Calu3 (cell line): ENCODE measurements around the gene CKS1B. TPM values are rescaled to one million over a fixed set of nuclear protein-coding genes. Genes with fewer than 3 reads are reported as not detected.

Source experiments
- BruUV-seq: library from RNA; stranded (reverse); fragments of 400-500 nt; replicated peaks from 2 replicates; lab custom pipeline; 2021; lab: Mats Ljungman, UMichigan
- CTCF ChIA-PET: fragments of 300-600 bp; sonication (Branson Sonifier 250); formaldehyde crosslinking; loops from one replicate; lab custom pipeline; 2022; ENCODE audit warnings: antibody characterized with exemption; lab: Charles Lee
- DNase-seq: peaks from one replicate; pipeline ENCODE4 v3.0.0; 2022
- H3K27ac Mint-ChIP-seq: one replicate; pipeline ENCODE4 v1.8.0; 2022; ENCODE audit warnings: mixed read lengths; ENCODE audit not compliant: unreplicated experiment
- H3K27me3 Mint-ChIP-seq: one replicate; pipeline ENCODE4 v1.8.0; 2022; ENCODE audit warnings: mixed read lengths; ENCODE audit not compliant: unreplicated experiment
- H3K36me3 Mint-ChIP-seq: one replicate; pipeline ENCODE4 v1.8.0; 2022; ENCODE audit warnings: mild to moderate bottlenecking, moderate library complexity, mixed read lengths; ENCODE audit not compliant: insufficient read depth, unreplicated experiment
- H3K4me1 Mint-ChIP-seq: one replicate; pipeline ENCODE4 v1.8.0; 2022; ENCODE audit warnings: mild to moderate bottlenecking, low read depth, mixed read lengths; ENCODE audit not compliant: unreplicated experiment
- H3K4me3 Mint-ChIP-seq: one replicate; pipeline ENCODE4 v1.8.0; 2022; ENCODE audit warnings: mild to moderate bottlenecking, low read depth, moderate library complexity, mixed read lengths; ENCODE audit not compliant: unreplicated experiment
- H3K9me3 Mint-ChIP-seq: one replicate; pipeline ENCODE4 v1.8.0; 2022; ENCODE audit warnings: low read depth, mixed read lengths; ENCODE audit not compliant: unreplicated experiment
- intact Hi-C: fragments of 100-400 bp; cut with micrococcal nuclease; formaldehyde crosslinking; loops from one replicate; pipeline ENCODE4 v1.10.0; 2022; ENCODE audit not compliant: unreplicated experiment
- total RNA-seq: library from RNA; stranded (reverse); gene quantifications from 2 replicates; pipeline ENCODE4 v1.2.3, GENCODE V29; 2022
- TF ChIP-seq, protein P1 (sequence below): fragments of 200-600 bp; IDR thresholded peaks from one replicate; pipeline ENCODE4 v1.8.0; 2022; ENCODE audit warnings: antibody characterized with exemption; ENCODE audit not compliant: unreplicated experiment

The CKS1B gene
- total RNA-seq, 1 experiment from 2014 or later, result 230 TPM

DNA sequence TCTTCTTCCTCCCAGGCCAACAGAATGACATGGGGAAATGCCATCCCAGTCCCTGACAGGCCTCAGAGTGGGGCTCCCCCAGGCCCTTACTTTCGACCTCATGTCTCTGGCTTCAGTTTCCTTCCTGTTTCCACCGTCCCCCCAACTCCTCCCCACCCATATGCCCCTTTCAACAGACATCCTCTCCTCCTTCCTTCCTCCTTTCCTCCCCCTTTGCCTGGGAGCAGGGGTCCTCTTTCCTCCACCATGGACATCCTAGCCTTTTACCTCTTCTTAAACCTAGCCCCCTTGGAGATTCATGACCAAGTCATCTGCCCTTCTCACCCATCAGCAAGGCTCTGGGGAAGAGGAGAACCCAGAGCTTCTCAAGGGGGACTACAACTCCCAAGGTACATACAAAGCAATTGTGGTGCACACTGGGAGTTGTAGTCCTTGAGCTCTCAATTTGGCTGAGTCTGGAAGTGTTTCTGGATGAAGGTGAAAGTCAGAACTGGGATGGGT, 32.2 kb downstream of the CKS1B start:
- peak overlapping the region; percentile 94 for H3K4me3 Mint-ChIP-seq
- H3K9me3 Mint-ChIP-seq, result no peaks in the 10 kb centered on the region
- H3K27ac Mint-ChIP-seq, result peak overlapping the region; percentile 18
- H3K27me3 Mint-ChIP-seq, result no peaks in the 10 kb centered on the region
- peaks cover 34% of the 10 kb centered on the region for H3K4me1 Mint-ChIP-seq
- peaks cover 31% of the 10 kb centered on the region for H3K36me3 Mint-ChIP-seq
- TF ChIP-seq, protein P1, sequence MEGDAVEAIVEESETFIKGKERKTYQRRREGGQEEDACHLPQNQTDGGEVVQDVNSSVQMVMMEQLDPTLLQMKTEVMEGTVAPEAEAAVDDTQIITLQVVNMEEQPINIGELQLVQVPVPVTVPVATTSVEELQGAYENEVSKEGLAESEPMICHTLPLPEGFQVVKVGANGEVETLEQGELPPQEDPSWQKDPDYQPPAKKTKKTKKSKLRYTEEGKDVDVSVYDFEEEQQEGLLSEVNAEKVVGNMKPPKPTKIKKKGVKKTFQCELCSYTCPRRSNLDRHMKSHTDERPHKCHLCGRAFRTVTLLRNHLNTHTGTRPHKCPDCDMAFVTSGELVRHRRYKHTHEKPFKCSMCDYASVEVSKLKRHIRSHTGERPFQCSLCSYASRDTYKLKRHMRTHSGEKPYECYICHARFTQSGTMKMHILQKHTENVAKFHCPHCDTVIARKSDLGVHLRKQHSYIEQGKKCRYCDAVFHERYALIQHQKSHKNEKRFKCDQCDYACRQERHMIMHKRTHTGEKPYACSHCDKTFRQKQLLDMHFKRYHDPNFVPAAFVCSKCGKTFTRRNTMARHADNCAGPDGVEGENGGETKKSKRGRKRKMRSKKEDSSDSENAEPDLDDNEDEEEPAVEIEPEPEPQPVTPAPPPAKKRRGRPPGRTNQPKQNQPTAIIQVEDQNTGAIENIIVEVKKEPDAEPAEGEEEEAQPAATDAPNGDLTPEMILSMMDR, result no peak
- intact Hi-C loops, result loop anchor here (10.0 kb wide), 1 partner anchor 48 kb away; the partner anchor contains the start of gene ADAM15
- no TSS peak for BruUV-seq
- CTCF ChIA-PET, result interaction anchor here (1.0 to 2.6 kb wide), 2 partner anchors 10 kb away, joined by 3 to 11 read pairs; no protein-coding TSS in a partner anchor
- no peak for DNase-seq

DNA sequence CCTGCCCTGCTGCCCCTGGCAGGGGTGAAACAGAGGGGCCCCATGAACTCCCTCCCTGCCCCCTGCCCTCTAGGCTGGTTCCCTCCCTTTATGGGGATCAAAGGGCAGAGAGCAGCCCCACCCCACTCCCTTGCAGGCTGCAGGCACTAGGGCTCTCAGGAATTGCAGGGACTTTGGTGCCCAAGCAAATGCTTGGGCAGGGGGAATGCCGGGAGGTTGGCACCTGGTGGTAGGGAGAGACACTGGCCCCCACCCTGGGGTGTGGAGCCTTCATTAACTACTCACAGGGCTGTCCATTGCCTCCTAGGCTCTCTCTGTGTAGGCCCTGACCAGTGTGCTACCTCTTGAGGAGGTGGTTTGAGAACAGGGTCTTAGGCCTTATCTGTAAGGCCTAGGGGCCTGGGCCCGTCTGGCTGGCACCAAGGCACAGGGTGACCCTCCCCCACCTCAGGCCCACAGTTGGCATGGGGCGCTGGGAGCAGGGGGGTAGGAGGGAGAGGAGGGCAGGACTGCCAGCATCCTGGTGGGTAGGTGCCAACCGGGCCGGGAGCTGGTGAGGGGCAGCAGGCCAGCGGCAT, 32.9 kb downstream of the CKS1B start:
- DNase-seq, result no peak
- intact Hi-C loops, result loop anchor here (10.0 kb wide), 1 partner anchor 47 kb away; the partner anchor contains the start of gene ADAM15
- H3K36me3 Mint-ChIP-seq, result peaks cover 24% of the 10 kb centered on the region
- H3K4me3 Mint-ChIP-seq, result no peak overlapping the region
- CTCF ChIA-PET, result interaction anchor here (1.0 to 2.6 kb wide), 2 partner anchors 10 to 11 kb away, joined by 3 to 11 read pairs; no protein-coding TSS in a partner anchor
- no peak overlapping the region for H3K27ac Mint-ChIP-seq
- BruUV-seq, result no TSS peak
- H3K27me3 Mint-ChIP-seq, result no peaks in the 10 kb centered on the region
- H3K4me1 Mint-ChIP-seq, result peaks cover 34% of the 10 kb centered on the region
- TF ChIP-seq, protein P1, result no peak
- no peaks in the 10 kb centered on the region for H3K9me3 Mint-ChIP-seq

DNA sequence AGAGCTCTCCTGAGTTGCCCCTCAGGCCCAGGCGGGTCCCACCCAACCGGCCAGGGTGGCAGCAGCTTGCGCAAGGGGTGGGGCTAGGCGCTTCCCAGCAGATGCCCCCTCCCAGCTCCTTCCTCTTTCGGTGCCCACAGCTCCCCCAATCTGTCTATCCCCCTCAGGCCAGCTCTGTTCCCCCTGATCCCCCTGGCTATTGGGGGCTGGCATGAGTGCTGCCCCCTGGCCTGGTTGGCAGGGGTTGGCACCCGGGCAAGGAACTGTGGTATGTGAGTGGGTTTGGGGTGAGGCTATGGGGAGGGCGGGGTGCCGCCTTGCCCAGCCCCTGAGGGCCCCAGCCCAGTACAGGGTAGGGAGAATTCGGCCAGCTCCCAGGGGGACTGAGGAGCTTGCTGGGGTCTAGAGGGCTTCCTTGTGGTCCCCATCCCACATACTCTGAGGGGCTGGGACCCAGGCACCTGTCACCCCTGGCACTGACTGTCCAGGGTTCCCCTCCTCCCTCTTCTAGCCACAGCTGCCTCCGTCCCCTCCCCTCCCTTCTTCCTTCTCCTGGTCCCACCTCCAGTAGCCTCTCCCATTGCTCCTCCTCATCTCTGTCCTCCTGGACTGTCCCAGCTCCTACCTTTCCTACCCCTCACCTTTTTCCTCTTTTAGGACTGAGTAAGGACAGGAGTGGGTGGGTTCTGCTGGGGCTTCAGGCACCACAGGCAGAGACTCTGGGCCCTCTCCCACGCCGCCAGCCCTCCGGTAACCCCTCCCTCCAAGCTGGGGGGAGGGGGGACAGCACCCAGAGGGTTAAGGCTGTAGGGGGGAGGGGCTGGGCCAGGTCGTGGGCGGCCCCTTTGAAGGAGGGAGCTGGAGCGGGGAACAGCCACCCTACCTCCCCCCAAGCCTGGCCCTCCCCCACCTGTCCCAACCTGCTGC, 33.8 kb downstream of the CKS1B start:
- Mint-ChIP-seq H3K27me3 (no peaks in the 10 kb centered on the region), H3K36me3 (peaks cover 21% of the 10 kb centered on the region), H3K4me1 (peaks cover 41% of the 10 kb centered on the region), H3K4me3 (no peak overlapping the region), H3K9me3 (no peaks in the 10 kb centered on the region), H3K27ac (no peak overlapping the region)
- CTCF ChIA-PET, result interaction anchor here (2.6 kb wide), 1 partner anchor 9 kb away, joined by 11 read pairs; no protein-coding TSS in a partner anchor
- intact Hi-C loops, result loop anchor here (10.0 kb wide), 1 partner anchor 47 kb away; the partner anchor contains the start of gene ADAM15
- TF ChIP-seq, protein P1, result no peak
- DNase-seq, result no peak
- no TSS peak for BruUV-seq

DNA sequence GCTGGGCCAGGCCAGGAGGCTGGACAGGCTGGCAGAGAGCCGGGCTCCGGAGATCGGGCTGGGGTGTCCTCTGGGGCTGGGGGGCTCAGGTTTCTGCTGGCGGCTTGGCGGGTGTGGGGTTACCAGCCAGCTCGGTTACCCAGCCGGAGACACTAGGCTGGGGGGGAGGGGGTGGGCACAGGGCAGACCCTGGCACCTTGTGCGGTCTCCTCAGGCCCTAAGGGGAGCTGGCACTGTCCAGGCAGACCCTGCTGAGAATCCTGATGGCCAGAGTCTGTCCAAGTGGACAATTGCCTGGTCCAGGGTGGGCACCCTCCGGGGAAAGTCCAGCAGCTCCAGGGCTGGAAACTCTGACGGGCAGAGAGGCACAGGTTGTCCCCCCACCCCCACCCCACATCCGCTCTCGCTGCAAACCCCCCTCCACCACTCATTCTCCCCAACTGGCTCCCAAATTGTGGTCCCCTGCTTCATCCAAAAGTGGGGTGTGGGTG, 34.8 kb downstream of the CKS1B start:
- TF ChIP-seq, protein P1, result no peak
- Mint-ChIP-seq H3K36me3 (peaks cover 11% of the 10 kb centered on the region), H3K27me3 (no peaks in the 10 kb centered on the region), H3K9me3 (no peaks in the 10 kb centered on the region), H3K4me3 (no peak overlapping the region), H3K4me1 (peaks cover 39% of the 10 kb centered on the region), H3K27ac (no peak overlapping the region)
- intact Hi-C loops, result loop anchor here (10.0 kb wide), 1 partner anchor 46 kb away; the partner anchor contains the start of gene ADAM15
- DNase-seq, result no peak
- CTCF ChIA-PET, result no interaction called here
- BruUV-seq, result no TSS peak
